Mesothelial cell of epicardium (in vitro differentiated cells): ENCODE results near the gene EIF4G3. TPM values are rescaled to one million over a fixed set of nuclear protein-coding genes. Genes with fewer than 3 reads are reported as not detected.
"Not testable (repeated sequence)": the region's sequence is repeated elsewhere in the genome, so short reads cannot be mapped to it uniquely, and the experiment has no call there.

Experiments used
- DNase-seq, 2 experiments: peaks; one replicate each; pipeline ENCODE4 v3.0.0; 2021; ENCODE audit warnings: low spot score in 2 of 2; ENCODE audit not compliant: unreplicated experiment in 2 of 2
- H3K27ac Mint-ChIP-seq: 2 replicates; pipeline ENCODE4 v1.8.0; 2021; ENCODE audit warnings: mixed read lengths
- H3K27me3 Mint-ChIP-seq: 2 replicates; pipeline ENCODE4 v1.8.0; 2021; ENCODE audit warnings: low read depth, mixed read lengths
- H3K36me3 Mint-ChIP-seq: 2 replicates; pipeline ENCODE4 v1.8.0; 2021; ENCODE audit warnings: mixed read lengths
- H3K4me1 Mint-ChIP-seq: 2 replicates; pipeline ENCODE4 v1.8.0; 2021; ENCODE audit warnings: mixed read lengths
- H3K4me3 Mint-ChIP-seq: 2 replicates; pipeline ENCODE4 v1.8.0; 2021; ENCODE audit warnings: mild to moderate bottlenecking, moderate library complexity, mixed read lengths
- H3K9me3 Mint-ChIP-seq: 2 replicates; pipeline ENCODE4 v1.8.0; 2021; ENCODE audit warnings: mixed read lengths
- CTCF ChIP-seq: fragments of 200-600 bp; sonication (generic); IDR thresholded peaks from one replicate; pipeline ENCODE4 v1.5.0; 2021; ENCODE audit warnings: antibody characterized with exemption; ENCODE audit not compliant: unreplicated experiment
- total RNA-seq: library from RNA; stranded (reverse); gene quantifications from 3 replicates; pipeline ENCODE4 v1.2.1, GENCODE V29; 2021

The EIF4G3 gene
- total RNA-seq, 1 donor from 2014 or later: 106 TPM

DNA sequence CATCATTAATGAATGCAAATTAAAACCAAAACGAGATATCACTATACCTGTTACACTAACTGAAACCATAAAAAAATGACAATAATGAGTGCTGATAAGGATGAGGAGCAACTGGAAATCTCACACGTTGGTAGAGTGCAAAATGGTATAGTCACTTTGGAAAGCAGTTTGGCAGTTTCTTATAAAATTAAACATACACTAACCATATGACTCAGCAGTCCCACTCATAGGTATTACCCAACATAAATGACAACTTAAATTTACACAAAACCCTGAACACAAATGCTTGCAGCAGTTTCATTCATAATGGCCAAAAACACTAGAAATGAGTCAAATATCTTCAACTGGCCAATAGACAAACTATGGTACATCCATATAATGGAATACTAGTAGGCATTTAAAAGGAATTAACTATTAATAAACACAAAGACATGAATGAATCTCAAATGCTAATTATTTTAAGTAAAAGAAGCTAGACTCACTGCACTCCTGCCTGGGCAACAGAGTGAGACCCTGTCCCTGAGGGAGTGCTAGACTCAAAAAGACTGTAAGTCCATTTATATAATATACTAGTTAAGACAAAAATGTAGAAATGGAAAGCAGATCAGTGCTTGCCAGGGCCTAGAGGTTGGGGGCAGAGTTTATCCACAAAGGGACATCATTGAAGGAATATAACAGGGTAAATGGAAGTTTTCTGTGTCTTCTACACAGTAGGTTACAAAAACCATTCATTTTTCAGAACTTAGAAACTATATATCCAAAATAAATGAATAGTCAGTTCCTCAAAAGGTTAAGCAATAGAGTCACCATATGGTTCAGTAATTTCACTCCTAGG is 77.4 kb downstream of the EIF4G3 start:
- no peak for DNase-seq

GRCh38 chr1:21098186-21098915 is 78.3 kb downstream of the EIF4G3 start:
- TF ChIP-seq CTCF: no peak
- H3K27ac Mint-ChIP-seq: no peak overlapping the region

More for the DNA sequence above, 77.4 kb downstream of the EIF4G3 start:
- Mint-ChIP-seq H3K36me3 (peaks cover 30% of the 10 kb centered on the region), H3K4me1 (no peaks in the 10 kb centered on the region), H3K27ac (no peak overlapping the region), H3K9me3 (peaks cover 4% of the 10 kb centered on the region), H3K27me3 (no peaks in the 10 kb centered on the region), H3K4me3 (no peak overlapping the region)
- TF ChIP-seq CTCF: no peak

DNA sequence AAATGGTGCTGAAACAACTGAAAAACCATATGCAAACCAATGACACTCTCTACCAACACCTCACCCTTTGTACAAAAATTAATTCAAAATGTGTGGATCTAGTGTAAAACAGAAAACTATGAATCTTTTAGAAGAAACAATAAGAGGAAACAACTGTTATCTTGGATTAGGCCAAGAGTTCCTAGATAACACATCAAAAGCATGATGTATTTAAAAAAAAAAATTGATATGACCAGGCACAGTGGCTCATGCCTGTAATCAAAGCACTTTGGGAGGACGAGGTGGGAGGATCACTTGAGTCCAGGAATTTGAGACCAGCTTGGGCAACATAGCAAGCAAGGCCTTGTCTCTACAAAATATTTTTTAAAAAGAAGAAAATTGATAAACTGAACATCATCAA is 79.0 kb downstream of the EIF4G3 start:
- TF ChIP-seq CTCF: no peak
- DNase-seq: no peak
- Mint-ChIP-seq H3K4me3 (no peak overlapping the region), H3K27me3 (no peaks in the 10 kb centered on the region), H3K36me3 (peaks cover 32% of the 10 kb centered on the region), H3K27ac (no peak overlapping the region), H3K4me1 (no peaks in the 10 kb centered on the region), H3K9me3 (peaks cover 4% of the 10 kb centered on the region)

More at GRCh38 chr1:21098186-21098915, 78.3 kb downstream of the EIF4G3 start:
- no peak for DNase-seq
- no peaks in the 10 kb centered on the region for H3K4me1 Mint-ChIP-seq
- peaks cover 4% of the 10 kb centered on the region for H3K9me3 Mint-ChIP-seq
- H3K4me3 Mint-ChIP-seq: no peak overlapping the region
- H3K27me3 Mint-ChIP-seq: no peaks in the 10 kb centered on the region
- H3K36me3 Mint-ChIP-seq: peaks cover 28% of the 10 kb centered on the region

- H3K27me3 Mint-ChIP-seq: no peaks in the 10 kb centered on the region
These were observed 80.7 kb downstream of the EIF4G3 start for GRCh38 chr1:21095976-21096375.

DNA sequence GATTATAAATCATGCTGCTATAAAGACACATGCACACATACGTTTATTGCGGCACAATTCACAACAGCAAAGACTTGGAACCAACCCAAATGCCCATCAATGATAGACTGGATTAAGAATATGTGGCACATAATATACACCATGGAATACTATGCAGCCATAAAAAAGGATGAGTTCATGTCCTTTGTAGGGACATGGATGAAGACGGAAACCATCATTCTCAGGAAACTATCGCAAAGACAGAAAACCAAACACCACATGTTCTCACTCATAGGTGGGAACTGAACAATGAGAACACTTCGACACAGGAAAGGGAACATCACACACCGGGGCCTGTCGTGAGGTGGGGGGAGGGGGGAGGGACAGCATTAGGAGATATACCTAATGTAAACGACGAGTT is 82.4 kb downstream of the EIF4G3 start:
- DNase-seq, H3K4me1 Mint-ChIP-seq, H3K27me3 Mint-ChIP-seq, H3K9me3 Mint-ChIP-seq, H3K27ac Mint-ChIP-seq, H3K4me3 Mint-ChIP-seq: not testable (repeated sequence)
- H3K36me3 Mint-ChIP-seq: peaks cover 22% of the 10 kb centered on the region

More at GRCh38 chr1:21095976-21096375, 80.7 kb downstream of the EIF4G3 start:
- H3K4me1 Mint-ChIP-seq: no peaks in the 10 kb centered on the region
- peaks cover 35% of the 10 kb centered on the region for H3K36me3 Mint-ChIP-seq
- H3K4me3 Mint-ChIP-seq: no peak overlapping the region
- peaks cover 4% of the 10 kb centered on the region for H3K9me3 Mint-ChIP-seq
- no peak for TF ChIP-seq CTCF
- H3K27ac Mint-ChIP-seq: no peak overlapping the region
- DNase-seq: no peak

- not testable (repeated sequence) for H3K27me3 Mint-ChIP-seq, H3K4me1 Mint-ChIP-seq, H3K27ac Mint-ChIP-seq, H3K9me3 Mint-ChIP-seq, DNase-seq, H3K4me3 Mint-ChIP-seq
- peaks cover 19% of the 10 kb centered on the region for H3K36me3 Mint-ChIP-seq
These were observed 83.3 kb downstream of the EIF4G3 start for GRCh38 chr1:21093271-21093958.

DNA sequence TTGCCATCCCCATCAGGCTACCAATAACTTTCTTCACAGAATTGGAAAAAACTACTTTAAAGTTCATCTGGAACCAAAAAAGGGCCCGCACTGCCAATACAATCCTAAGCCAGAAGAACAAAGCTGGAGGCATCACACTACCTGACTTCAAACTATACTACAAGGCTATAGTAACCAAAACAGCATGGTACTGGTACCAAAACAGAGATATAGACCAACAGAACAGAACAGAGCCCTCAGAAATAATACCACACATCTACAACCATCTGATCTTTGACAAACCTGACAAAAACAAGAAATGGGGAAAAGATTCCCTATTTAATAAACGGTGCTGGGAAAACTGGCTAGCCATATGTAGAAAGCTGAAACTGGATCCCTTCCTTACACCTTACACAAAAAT is 84.2 kb downstream of the EIF4G3 start:
- not testable (repeated sequence) for H3K4me1 Mint-ChIP-seq, H3K27ac Mint-ChIP-seq, H3K27me3 Mint-ChIP-seq, DNase-seq, H3K4me3 Mint-ChIP-seq, H3K9me3 Mint-ChIP-seq
- peaks cover 18% of the 10 kb centered on the region for H3K36me3 Mint-ChIP-seq

GRCh38 chr1:21091053-21091690 is 85.5 kb downstream of the EIF4G3 start:
- Mint-ChIP-seq H3K36me3 (peaks cover 25% of the 10 kb centered on the region), H3K27ac (peak overlapping the region; percentile 21)
- not testable (repeated sequence) for H3K27me3 Mint-ChIP-seq, H3K4me3 Mint-ChIP-seq, H3K4me1 Mint-ChIP-seq, H3K9me3 Mint-ChIP-seq, DNase-seq
